Measurements from ENCODE around the gene FAM98B.
A peak's percentile ranks its signal among the peaks of the same experiment; 100 is the strongest.

- TF ChIP-seq, protein P1, sequence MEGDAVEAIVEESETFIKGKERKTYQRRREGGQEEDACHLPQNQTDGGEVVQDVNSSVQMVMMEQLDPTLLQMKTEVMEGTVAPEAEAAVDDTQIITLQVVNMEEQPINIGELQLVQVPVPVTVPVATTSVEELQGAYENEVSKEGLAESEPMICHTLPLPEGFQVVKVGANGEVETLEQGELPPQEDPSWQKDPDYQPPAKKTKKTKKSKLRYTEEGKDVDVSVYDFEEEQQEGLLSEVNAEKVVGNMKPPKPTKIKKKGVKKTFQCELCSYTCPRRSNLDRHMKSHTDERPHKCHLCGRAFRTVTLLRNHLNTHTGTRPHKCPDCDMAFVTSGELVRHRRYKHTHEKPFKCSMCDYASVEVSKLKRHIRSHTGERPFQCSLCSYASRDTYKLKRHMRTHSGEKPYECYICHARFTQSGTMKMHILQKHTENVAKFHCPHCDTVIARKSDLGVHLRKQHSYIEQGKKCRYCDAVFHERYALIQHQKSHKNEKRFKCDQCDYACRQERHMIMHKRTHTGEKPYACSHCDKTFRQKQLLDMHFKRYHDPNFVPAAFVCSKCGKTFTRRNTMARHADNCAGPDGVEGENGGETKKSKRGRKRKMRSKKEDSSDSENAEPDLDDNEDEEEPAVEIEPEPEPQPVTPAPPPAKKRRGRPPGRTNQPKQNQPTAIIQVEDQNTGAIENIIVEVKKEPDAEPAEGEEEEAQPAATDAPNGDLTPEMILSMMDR (conservative IDR thresholded peaks at IDR 0.05 in 1 of 2, IDR thresholded peaks at IDR 0.05 in 1 of 2; ENCODE audit: low read depth in 1 of 2, low read length in 2 of 2) = peak; percentile 87 to 88
- no peak for TF ChIP-seq EZH2 (IDR thresholded peaks at IDR 0.05; ENCODE audit: low read length, missing control alignments)
Observed at GRCh38 chr15:38414357-38414756, 39.6 kb upstream of the FAM98B start.

Data from fibroblast of lung (primary cell).